ENCODE results near the gene CD27. TPM values are rescaled to one million over a fixed set of nuclear protein-coding genes. Genes with fewer than 3 reads are reported as not detected.

The CD27 gene
- total and polyA plus RNA-seq, 9 of the 15 experiments (the other 6 are each of a cell fraction or from before 2014, with no cell fraction given) = 0.24 TPM; not detected in 8

- no peak overlapping the region for H3K9ac ChIP-seq (ENCODE audit: insufficient read depth in 1 of 2, low read depth in 2 of 2, low read length in 2 of 2)
- H3K36me3 ChIP-seq (ENCODE audit: control insufficient read depth, insufficient read depth, low read length) = no peaks in the 10 kb centered on the region
- no peaks in the 10 kb centered on the region for H3K27me3 ChIP-seq (ENCODE audit: control insufficient read depth in 2 of 2, insufficient read depth in 2 of 2, low read length in 2 of 2)
- H3K4me3 ChIP-seq = no peak overlapping the region
- no TSS peak for BruUV-seq (replicated peaks)
- intact Hi-C loops (cut with micrococcal nuclease) (no loop called here), in situ Hi-C loops (cut with MboI) (no loop called here)
- no peaks in the 10 kb centered on the region for H3K79me2 ChIP-seq (ENCODE audit: control insufficient read depth, insufficient read depth, low read length)
- no peaks in the 10 kb centered on the region for H3K9me1 ChIP-seq (ENCODE audit: control insufficient read depth, insufficient read depth, low read length)
- no peaks in the 10 kb centered on the region for H4K20me1 ChIP-seq (replicated peaks; ENCODE audit: control insufficient read depth, insufficient read depth, low read length)
- no peak overlapping the region for H2AFZ ChIP-seq (ENCODE audit: low read depth, low read length)
- H3K9me3 ChIP-seq (replicated peaks; ENCODE audit: control insufficient read depth, insufficient read depth, low read depth, low read length) = no peaks in the 10 kb centered on the region
- ATAC-seq (no peak), DNase-seq (ENCODE audit: extremely low read depth in 1 of 4, low spot score in 3 of 4) (no peak), FAIRE-seq (no peak)
- no peaks in the 10 kb centered on the region; a peak in 1 of 5 replicates for H3K4me1 ChIP-seq (replicated peaks in 1 of 2; ENCODE audit: control insufficient read depth in 2 of 2, insufficient read depth in 2 of 2, low read length in 2 of 2)
- WGBS (ENCODE audit: insufficient coverage, low coverage, missing lambda C conversion rate) = 42% methylated on average over 3 of the region's 3 CpGs
- POLR2A ChIA-PET = no interaction called here
- H3K27ac ChIP-seq (ENCODE audit: extremely low read depth, low read depth, low read length) = no peak overlapping the region
- CTCF ChIA-PET (ENCODE audit: low intra/inter-chr PET ratio) = no interaction called here
- H3K4me2 ChIP-seq (ENCODE audit: insufficient read depth, low read length) = no peak overlapping the region
- TF ChIP-seq AFF1 (IDR thresholded peaks at IDR 0.05; ENCODE audit: low read depth in 1 of 2, partially characterized antibody in 2 of 2) (no peak), TBL1XR1 (IDR thresholded peaks at IDR 0.05; ENCODE audit: low read length in 2 of 2) (no peak), ZNF407 (IDR thresholded peaks at IDR 0.05; ENCODE audit: low read depth) (no peak), SMARCB1 (IDR thresholded peaks at IDR 0.05; ENCODE audit: insufficient read length, low read depth) (no peak), KLF16 (IDR thresholded peaks at IDR 0.05) (no peak), ZKSCAN1 (IDR thresholded peaks at IDR 0.05; ENCODE audit: low read depth, low read length) (no peak), IFI16 (CRISPR knock-in tag; IDR thresholded peaks at IDR 0.05) (no peak), NUFIP1 (IDR thresholded peaks at IDR 0.05; ENCODE audit: partially characterized antibody) (no peak), USF2 (CRISPR knock-in tag; IDR thresholded peaks at IDR 0.05) (no peak), RBM34 (IDR thresholded peaks at IDR 0.05; ENCODE audit: borderline replicate concordance, insufficient read depth, low read length) (no peak), CBX1 (IDR thresholded peaks at IDR 0.05; ENCODE audit: low read depth) (no peak)
Observed at GRCh38 chr12:6416596-6416995, 28.2 kb upstream of the CD27 start.

Measured in K562 (cell line).